Right forelimb (tissue), 1 donor: ENCODE measurements around the gene FHAD1.
"Not testable (repeated sequence)": the region's sequence is repeated elsewhere in the genome, so short reads cannot be mapped to it uniquely, and the experiment has no call there.

ENCODE experiments used
- DNase-seq: peaks from one replicate; pipeline ENCODE4 v3.0.0-alpha.2; 2018

Gene FHAD1

DNA sequence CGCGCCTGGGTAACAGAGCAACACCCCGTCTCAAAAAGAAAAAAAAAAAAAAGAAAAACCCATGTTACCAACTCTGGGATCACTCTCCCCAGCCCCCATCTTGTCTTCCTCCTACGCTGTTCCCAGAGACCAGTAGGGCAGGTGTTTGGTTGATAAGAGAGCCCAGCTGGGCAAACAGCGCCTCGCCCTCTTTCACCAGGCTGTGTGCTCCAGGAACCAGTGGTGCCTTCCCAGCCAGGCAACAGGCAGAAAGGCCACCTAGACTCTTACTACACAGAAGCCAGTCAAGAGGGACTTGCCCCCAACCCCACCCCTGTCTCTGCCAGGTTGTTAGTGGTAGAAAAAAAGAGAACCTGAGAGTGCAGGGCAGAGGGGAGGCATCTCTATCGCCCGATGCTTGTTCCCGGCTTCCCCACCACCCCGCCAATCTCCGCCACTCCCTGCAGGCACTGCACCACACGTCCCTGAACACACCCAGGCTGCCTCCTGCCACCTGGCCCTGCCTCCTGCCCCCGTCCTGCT is 177.2 kb downstream of the FHAD1 start:
- DNase-seq = no peak

- no peak for DNase-seq
These were observed 178.0 kb downstream of the FHAD1 start for GRCh38 chr1:15424981-15425380.

DNA sequence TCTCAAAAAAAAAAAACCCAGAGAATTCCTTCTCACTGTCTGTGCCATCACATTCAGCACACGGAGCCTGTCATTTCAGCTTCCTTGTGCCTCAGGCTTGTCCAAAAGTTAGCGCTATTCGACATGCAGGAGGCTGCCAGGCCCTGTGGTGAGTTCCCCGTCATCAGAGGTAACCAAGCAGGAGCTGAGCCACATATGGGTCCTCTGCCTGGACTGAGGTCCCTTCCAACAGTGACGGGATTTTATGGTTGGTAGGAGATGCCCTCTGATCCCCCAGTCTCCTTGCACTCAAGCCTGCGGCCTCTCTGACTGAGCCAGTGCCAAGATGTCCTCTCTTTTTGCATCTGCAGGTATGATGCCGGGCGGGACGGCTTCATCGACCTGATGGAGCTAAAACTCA is 178.5 kb downstream of the FHAD1 start:
- no peak for DNase-seq

DNA sequence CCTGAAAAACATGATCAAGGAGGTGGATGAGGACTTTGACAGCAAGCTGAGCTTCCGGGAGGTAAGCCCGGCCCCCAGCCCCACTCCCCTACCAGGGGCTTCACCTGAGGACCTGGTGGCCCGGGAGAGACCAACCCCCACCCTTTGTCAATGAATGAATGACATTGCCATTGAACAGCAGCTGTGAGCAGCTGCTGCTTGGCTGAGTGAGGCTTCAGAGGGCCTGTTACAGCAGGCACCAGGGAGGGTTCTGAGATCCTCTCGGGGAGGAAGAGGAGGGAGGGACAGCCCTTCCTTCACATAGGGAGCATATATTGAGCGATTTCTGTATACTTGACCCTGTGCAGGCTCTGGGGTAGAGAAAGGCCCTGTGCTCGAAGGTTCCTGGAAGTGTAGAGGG is 178.9 kb downstream of the FHAD1 start:
- DNase-seq = no peak

DNA sequence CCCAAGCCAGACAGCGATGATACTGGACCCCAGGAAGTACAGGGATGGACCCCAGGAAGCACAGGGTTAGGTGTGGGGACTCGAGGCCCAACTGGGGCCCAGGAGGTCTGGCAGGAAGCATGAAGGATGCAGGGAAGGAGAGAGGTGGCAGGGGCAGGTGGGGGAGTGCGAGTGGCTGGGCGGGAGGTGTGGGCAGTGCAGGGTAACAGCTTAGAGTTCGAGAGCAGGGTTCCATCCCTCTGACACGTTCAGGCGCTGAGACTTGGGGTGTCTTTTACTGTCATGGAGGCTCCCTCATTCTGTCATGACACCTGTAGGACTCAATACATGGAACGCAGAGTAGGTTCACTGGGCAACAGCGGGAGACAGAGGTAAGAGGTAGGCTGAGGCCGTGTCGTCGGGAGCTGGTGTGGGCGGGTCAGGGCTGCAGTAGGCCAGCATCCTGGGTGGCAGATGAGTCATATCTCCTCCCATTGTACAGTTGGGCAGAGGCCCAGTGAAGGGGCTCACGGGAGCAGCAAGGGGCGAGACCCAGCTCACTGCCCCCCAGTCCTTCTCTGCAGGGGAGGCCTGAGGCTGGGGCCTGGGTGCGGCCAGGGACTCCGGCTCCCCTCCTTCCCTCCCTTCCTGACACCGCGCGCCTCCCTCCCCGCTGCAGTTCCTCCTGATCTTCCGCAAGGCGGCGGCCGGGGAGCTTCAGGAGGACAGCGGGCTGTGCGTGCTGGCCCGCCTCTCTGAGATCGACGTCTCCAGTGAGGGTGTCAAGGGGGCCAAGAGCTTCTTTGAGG is 179.7 kb downstream of the FHAD1 start:
- DNase-seq = no peak

GRCh38 chr1:15427280-15427666 is 180.2 kb downstream of the FHAD1 start:
- DNase-seq = no peak

DNA sequence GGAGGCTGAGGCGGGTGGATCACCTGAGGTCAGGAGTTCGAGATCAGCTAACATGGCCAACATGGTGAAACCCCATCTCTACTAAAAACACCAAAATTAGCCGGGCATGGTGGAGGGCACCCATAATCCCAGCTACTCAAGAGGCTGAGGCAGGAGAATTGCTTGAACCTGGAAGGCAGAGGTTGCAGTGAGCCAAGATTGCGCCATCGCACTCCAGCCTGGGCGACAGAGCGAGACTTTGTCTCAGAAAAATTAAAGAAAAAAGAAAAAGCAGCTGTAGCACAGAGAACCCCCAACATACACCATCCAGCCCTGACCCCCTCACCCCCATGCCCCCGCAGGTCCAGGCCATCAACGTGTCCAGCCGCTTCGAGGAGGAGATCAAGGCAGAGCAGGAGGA is 181.2 kb downstream of the FHAD1 start:
- DNase-seq = not testable (repeated sequence)

GRCh38 chr1:15428815-15429435 is 181.9 kb downstream of the FHAD1 start:
- DNase-seq = no peak

- DNase-seq = peak; percentile 21
These were observed 182.7 kb downstream of the FHAD1 start for GRCh38 chr1:15429701-15430149.

DNA sequence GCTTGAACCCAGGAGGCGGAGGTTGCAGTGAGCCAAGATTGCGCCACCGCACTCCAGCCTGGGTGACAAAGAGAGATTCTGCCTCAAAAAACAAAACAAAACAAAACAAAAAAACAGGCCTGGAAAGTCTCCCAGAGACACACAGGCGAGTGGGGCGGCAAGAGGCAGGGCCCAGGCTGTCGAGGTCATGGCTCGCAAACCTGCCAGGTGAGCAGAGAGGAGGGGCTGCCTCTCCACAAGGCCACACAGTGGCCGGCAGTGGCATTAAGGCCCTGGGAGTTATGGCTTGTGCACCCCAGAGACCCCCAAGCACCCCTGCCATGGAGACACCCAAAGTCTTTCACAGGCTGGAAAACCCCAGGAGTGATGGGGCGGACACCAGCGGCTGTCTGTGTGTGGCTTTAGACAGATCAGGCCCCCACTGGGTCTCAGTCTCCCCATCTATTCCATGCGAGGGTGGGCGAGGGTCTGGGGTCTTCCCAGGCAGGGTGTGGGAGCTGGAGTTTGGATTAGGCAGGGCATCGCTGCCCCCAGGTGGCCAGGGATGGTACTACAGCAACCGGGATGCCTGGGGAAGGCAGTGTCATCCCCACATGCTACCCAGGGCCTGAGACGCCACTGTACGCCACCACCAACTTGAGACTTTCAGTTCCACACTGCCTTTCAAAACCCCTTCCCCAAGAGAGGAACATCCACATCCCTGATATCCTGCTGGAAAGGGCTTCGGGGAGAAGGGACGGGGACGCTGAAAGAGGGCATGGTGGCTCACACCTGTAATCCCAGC is 184.0 kb downstream of the FHAD1 start:
- DNase-seq = peak; percentile 85

DNA sequence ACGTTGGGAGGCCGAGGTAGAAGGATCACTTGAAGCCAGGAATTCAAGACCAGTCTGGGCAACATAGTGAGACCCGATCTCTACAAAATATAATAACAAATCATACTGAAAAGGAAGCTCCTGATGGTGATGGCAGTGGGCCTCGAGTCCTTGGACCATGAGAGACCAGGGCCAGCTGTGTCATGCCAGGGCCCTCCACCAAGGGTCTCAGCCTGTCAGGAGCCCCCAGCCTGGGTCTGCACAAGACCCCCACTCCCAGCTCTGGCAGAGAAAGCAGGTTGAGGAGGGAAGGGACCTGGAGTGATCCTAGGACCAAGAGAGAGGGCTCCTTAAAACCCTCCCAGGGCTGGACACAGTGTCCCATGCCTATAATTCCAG is 184.5 kb downstream of the FHAD1 start:
- no peak for DNase-seq

DNA sequence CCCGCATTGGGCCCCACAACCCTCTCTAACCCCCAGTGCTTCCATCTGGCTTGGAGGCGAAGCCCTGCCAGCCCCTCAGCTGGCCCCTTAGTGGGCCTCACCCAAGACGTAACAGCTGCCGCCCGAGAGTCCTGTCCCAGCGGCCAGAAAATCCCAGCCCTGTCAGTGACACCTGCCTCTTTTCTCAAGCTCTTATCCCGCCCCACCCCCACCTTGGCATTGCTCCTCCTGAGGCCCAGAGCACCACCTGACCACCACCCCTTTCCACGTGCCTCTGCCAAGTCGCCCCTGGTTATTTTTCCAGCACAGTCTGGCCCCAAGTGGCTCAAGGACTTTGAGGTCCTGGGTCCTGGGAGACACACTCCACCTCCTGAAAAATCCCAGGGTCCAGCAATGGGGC is 185.3 kb downstream of the FHAD1 start:
- peak; percentile 69 for DNase-seq

GRCh38 chr1:15433471-15433870 is 186.4 kb downstream of the FHAD1 start:
- no peak for DNase-seq

DNA sequence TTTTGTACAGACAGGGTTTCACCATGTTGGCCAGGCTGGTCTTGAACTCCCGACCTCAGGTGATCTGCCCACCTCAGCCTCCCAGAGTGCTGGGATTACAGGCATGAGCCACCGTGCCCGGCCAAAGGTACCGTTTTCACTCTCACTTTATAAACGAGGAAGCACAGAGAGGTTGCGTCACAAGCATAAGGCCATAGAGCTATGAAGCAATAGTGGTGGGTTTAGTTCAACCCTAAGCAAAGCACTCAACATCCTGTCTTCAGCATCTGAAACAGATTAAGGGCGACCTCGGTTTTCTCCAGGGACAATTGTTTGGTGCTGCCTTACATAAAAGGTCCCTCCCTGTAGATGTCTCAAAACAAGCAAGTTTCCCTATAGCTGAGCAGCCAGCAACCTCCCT is 187.7 kb downstream of the FHAD1 start:
- not testable (repeated sequence) for DNase-seq

- DNase-seq = no peak
These were observed 188.4 kb downstream of the FHAD1 start for GRCh38 chr1:15435239-15436077.

GRCh38 chr1:15436881-15437442 is 189.9 kb downstream of the FHAD1 start:
- no peak for DNase-seq

DNA sequence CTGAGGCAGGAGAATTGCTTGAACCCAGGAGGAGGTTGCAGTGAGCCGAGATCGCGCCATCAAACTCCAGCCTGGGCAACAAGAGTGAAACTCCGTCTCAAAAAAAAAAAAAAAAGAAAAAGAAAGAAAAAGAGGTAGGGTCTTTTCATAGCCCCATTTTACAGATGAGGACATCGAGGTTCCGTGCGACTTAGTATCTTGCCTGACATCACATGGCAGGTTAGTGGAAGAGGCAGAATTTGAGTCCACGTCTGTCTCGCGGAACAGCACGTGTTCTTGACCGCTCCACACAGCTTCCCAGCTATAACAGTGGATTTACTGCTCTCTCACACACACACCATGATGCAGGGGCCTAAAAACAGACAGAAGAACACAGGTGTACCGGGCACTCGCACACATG is 192.3 kb downstream of the FHAD1 start:
- DNase-seq = no peak

DNA sequence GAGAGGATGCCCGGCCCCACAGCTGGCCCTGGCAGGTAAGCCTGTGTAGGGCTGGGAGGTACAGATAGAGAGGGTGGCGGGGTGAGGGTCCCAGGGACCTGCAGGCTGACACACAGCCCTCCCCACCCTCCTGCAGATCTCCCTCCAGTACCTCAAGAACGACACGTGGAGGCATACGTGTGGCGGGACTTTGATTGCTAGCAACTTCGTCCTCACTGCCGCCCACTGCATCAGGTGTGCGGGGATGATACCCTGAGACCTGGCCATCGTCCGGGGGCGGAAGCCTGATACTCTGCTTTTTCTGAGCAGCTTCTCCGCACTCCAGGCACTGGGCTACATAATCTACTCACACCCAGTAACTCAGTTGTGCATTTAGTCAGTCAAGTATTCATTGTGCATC is 193.3 kb downstream of the FHAD1 start:
- no peak for DNase-seq

DNA sequence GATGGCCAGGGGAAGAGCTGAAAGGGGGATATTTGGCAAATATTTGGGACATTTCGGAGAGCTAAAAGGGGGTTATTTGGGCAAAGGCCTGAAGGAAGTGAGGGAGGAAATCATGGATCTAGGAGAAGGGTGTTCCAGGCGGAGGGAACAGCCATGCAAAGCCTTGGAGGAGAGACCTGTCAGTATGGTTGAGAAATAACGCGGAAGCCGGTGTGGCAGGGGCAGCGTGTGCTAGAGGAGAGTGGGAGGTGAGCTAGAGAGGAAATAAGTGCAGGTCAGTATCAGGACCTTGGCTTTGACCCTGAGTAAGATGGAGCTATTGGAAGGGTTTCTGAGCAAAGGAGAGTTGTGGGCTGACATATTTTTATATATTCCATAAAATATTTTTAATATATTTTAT is 194.2 kb downstream of the FHAD1 start:
- no peak for DNase-seq

DNA sequence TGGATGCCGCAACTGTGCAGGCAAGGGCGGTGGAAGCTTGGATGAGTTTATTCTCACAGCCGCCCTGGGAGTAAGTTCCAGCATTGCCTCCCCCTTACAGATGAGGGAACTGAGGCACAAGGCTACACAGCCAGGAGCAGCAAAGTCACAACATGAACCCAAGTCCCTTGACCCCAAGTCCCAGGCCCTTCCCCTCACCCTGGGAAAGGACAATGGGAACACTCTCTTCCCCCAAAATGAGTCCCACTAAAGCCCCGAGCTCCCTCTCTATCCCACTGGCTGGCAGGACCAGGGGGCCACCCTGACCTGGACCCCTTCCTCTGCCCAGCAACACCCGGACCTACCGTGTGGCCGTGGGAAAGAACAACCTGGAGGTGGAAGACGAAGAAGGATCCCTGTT is 195.1 kb downstream of the FHAD1 start:
- no peak for DNase-seq

- DNase-seq = no peak
These were observed 195.7 kb downstream of the FHAD1 start for GRCh38 chr1:15442759-15443158.

GRCh38 chr1:15443281-15443680 is 196.3 kb downstream of the FHAD1 start:
- no peak for DNase-seq
